Ishikawa (cell line): ENCODE results near the gene SDCCAG8.

Source experiments
- CEBPB ChIP-seq: IDR thresholded peaks from 2 replicates; pipeline ENCODE4 v1.6.1; 2012
- CREB1 ChIP-seq: IDR thresholded peaks from 2 replicates; pipeline ENCODE4 v1.6.1; 2012; ENCODE audit warnings: low read depth
- EGR1 ChIP-seq: IDR thresholded peaks from 2 replicates; pipeline ENCODE4 v1.6.1; 2012
- EP300 ChIP-seq: IDR thresholded peaks from 2 replicates; pipeline ENCODE4 v1.6.1; 2012; ENCODE audit warnings: borderline replicate concordance
- FOXM1 ChIP-seq: IDR thresholded peaks from 2 replicates; pipeline ENCODE4 v1.6.1; 2012; ENCODE audit warnings: low read depth, borderline replicate concordance
- NFIC ChIP-seq: IDR thresholded peaks from 2 replicates; pipeline ENCODE4 v1.6.1; 2012
- RAD21 ChIP-seq: IDR thresholded peaks from 2 replicates; pipeline ENCODE4 v1.6.1; 2012; ENCODE audit warnings: low read depth
- TAF1 ChIP-seq: IDR thresholded peaks from 2 replicates; pipeline ENCODE4 v1.6.1; 2012; ENCODE audit warnings: low read depth, mild to moderate bottlenecking
- TCF12 ChIP-seq: IDR thresholded peaks from 2 replicates; pipeline ENCODE4 v1.6.1; 2012; ENCODE audit warnings: low read depth
- TEAD4 ChIP-seq: IDR thresholded peaks from 2 replicates; pipeline ENCODE4 v1.6.1; 2012
- YY1 ChIP-seq: IDR thresholded peaks from 2 replicates; pipeline ENCODE4 v1.6.1; 2012; ENCODE audit warnings: low read depth
- ZBTB7A ChIP-seq: IDR thresholded peaks from 2 replicates; pipeline ENCODE4 v1.6.1; 2012; ENCODE audit warnings: low read depth
- TF ChIP-seq, protein P1 (sequence below): IDR thresholded peaks from 2 replicates; pipeline ENCODE4 v1.6.1; 2012
- TF ChIP-seq, protein P2 (sequence below): IDR thresholded peaks from 2 replicates; pipeline ENCODE4 v1.6.1; 2012; ENCODE audit warnings: low read depth, mild to moderate bottlenecking
- TF ChIP-seq, protein P3 (sequence below): IDR thresholded peaks from 2 replicates; pipeline ENCODE4 v1.6.1; 2012

SDCCAG8 gene

DNA sequence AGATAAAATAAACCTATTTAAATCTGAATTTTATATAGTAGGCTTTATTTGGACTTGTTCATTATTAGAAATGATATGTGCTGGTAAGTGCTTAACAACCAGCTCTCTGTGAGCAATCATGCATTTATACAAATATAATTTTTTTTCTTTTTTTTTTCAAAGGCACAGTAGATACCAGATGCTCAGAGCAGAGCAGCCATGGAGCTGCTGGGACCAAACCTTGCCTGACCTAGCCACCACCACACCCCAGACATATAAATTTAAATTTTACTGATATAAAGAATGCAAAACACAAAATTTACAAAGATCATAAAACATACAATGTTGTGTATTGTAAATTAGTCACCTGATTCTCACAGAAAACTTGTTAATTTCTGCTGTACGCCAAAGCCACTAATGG, 290.6 kb downstream of the SDCCAG8 start:
- TF ChIP-seq, protein P1, sequence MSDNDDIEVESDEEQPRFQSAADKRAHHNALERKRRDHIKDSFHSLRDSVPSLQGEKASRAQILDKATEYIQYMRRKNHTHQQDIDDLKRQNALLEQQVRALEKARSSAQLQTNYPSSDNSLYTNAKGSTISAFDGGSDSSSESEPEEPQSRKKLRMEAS: no peak
- no peak for TF ChIP-seq EGR1
- no peak for TF ChIP-seq TCF12
- TF ChIP-seq TEAD4: no peak
- TF ChIP-seq, protein P2, sequence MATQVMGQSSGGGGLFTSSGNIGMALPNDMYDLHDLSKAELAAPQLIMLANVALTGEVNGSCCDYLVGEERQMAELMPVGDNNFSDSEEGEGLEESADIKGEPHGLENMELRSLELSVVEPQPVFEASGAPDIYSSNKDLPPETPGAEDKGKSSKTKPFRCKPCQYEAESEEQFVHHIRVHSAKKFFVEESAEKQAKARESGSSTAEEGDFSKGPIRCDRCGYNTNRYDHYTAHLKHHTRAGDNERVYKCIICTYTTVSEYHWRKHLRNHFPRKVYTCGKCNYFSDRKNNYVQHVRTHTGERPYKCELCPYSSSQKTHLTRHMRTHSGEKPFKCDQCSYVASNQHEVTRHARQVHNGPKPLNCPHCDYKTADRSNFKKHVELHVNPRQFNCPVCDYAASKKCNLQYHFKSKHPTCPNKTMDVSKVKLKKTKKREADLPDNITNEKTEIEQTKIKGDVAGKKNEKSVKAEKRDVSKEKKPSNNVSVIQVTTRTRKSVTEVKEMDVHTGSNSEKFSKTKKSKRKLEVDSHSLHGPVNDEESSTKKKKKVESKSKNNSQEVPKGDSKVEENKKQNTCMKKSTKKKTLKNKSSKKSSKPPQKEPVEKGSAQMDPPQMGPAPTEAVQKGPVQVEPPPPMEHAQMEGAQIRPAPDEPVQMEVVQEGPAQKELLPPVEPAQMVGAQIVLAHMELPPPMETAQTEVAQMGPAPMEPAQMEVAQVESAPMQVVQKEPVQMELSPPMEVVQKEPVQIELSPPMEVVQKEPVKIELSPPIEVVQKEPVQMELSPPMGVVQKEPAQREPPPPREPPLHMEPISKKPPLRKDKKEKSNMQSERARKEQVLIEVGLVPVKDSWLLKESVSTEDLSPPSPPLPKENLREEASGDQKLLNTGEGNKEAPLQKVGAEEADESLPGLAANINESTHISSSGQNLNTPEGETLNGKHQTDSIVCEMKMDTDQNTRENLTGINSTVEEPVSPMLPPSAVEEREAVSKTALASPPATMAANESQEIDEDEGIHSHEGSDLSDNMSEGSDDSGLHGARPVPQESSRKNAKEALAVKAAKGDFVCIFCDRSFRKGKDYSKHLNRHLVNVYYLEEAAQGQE: no peak
- TF ChIP-seq RAD21: no peak
- TF ChIP-seq NFIC: no peak

DNA sequence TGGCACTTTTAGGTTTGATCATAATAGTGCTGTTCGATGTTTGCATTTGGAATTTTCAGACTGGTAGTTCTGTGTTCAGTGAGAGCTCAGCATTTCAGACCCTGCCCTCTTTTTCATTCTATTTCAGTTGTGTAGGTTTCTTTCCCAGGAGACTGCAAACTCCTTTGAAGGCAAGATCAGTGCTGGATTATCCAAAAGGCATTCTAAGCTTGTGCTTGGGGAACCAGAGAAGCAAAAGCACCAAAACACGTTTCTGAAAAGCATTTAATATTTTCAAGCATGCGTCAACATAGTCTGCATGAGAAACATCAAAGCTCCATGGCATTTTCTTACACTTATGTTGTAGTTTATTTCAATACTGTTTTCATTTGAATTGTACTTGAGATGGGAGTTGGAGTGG, 292.1 kb downstream of the SDCCAG8 start:
- TF ChIP-seq RAD21 (no peak), ZBTB7A (no peak), TAF1 (no peak), YY1 (no peak), EP300 (no peak), FOXM1 (no peak), EGR1 (no peak), TEAD4 (no peak), CREB1 (no peak), CEBPB (no peak), NFIC (no peak)
- TF ChIP-seq, protein P1: no peak
- TF ChIP-seq, protein P2: no peak
- TF ChIP-seq, protein P3, sequence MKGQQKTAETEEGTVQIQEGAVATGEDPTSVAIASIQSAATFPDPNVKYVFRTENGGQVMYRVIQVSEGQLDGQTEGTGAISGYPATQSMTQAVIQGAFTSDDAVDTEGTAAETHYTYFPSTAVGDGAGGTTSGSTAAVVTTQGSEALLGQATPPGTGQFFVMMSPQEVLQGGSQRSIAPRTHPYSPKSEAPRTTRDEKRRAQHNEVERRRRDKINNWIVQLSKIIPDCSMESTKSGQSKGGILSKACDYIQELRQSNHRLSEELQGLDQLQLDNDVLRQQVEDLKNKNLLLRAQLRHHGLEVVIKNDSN: no peak

DNA sequence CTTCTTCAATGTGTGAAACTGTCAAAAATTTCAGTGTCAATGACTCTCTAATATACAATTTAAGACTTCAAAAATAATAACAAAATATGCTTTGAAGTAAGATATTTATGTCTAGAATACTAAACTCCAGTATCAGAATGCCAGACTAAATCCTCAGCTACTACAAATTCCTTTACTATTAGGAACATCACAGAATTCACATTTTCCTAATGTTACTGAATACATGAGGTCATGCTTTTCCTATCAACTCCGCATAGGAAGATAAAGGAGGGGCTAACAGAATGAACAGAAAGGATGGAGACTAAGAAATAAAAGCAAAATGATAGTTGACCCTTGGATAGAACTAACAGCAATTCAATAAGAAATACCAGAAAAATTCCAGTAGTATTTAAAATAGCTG, 292.7 kb downstream of the SDCCAG8 start:
- TF ChIP-seq YY1: no peak
- TF ChIP-seq, protein P3: no peak
- no peak for TF ChIP-seq TCF12
- TF ChIP-seq, protein P1: no peak
- TF ChIP-seq EGR1: no peak
- no peak for TF ChIP-seq TEAD4
- no peak for TF ChIP-seq EP300
- no peak for TF ChIP-seq FOXM1
- TF ChIP-seq ZBTB7A: no peak
- no peak for TF ChIP-seq CEBPB
- TF ChIP-seq NFIC: no peak
- TF ChIP-seq CREB1: no peak
- no peak for TF ChIP-seq TAF1
- TF ChIP-seq, protein P2: no peak
- no peak for TF ChIP-seq RAD21

DNA sequence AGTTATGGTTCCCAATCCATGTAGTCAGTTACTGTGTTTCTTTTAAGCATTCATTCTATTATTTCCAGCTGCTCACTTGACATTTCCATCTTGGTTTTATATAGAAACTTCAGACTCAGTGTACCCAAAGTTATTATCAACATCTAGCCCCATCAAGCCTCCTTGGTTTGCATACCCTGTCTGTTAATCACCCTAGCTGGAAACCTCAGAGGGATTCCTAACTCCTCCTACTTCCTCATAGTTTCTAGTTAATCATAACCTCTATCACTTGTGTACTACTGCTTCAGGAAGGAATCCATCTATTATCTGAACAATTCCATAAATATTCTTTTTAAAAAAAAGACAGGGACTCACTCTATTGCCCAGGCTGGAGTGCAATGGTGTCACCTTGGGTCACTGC, 293.3 kb downstream of the SDCCAG8 start:
- no peak for TF ChIP-seq TEAD4
- TF ChIP-seq TCF12: no peak
- TF ChIP-seq CREB1: no peak
- TF ChIP-seq, protein P1: no peak
- TF ChIP-seq, protein P3: no peak
- TF ChIP-seq, protein P2: no peak
- no peak for TF ChIP-seq ZBTB7A
- TF ChIP-seq RAD21: no peak
